HL-60 (cell line): ENCODE data around the gene SHANK3.

Source experiments
- DNase-seq, 2 experiments: peaks; one replicate each; pipeline ENCODE4 v3.0.0-alpha.2; 2010 to 2020; ENCODE audit warnings: low read depth in 1 of 2, low spot score in 1 of 2
- H3K27ac ChIP-seq: fragments of 250-450 bp; sonication (Bioruptor Pico); replicated peaks from 2 replicates; pipeline ENCODE4 v1.5.1; 2020; ENCODE audit warnings: mild to moderate bottlenecking, moderate library complexity
- H3K27me3 ChIP-seq: fragments of 250-450 bp; sonication (Bioruptor Pico); 2 replicates; pipeline ENCODE4 v1.5.1; 2021; ENCODE audit warnings: mild to moderate bottlenecking, moderate library complexity; ENCODE audit not compliant: insufficient read depth, poor library complexity, severe bottlenecking
- H3K4me3 ChIP-seq: replicated peaks from 2 replicates; pipeline ENCODE4 v1.5.1; 2011; ENCODE audit warnings: mild to moderate bottlenecking, control low read depth, low read length; ENCODE audit not compliant: insufficient read depth
- GABPA ChIP-seq: IDR thresholded peaks from 2 replicates; pipeline ENCODE4 v1.6.1; 2012; ENCODE audit warnings: low read depth
- POLR2AphosphoS5 ChIP-seq: IDR thresholded peaks from 2 replicates; pipeline ENCODE4 v1.6.1; 2012; ENCODE audit warnings: low read depth
- SPI1 ChIP-seq: IDR thresholded peaks from 2 replicates; pipeline ENCODE4 v1.6.1; 2012; ENCODE audit warnings: low read depth, mild to moderate bottlenecking, borderline replicate concordance
- TF ChIP-seq, protein P1 (sequence below): IDR thresholded peaks from 2 replicates; pipeline ENCODE4 v1.6.1; 2012; ENCODE audit warnings: low read depth; ENCODE audit not compliant: insufficient replicate concordance
- TF ChIP-seq, protein P2 (sequence below): IDR thresholded peaks from one replicate; pipeline ENCODE4 v1.5.1; 2011; ENCODE audit warnings: low read length, control low read depth, inconsistent platforms; ENCODE audit not compliant: insufficient read depth

SHANK3 gene

DNA sequence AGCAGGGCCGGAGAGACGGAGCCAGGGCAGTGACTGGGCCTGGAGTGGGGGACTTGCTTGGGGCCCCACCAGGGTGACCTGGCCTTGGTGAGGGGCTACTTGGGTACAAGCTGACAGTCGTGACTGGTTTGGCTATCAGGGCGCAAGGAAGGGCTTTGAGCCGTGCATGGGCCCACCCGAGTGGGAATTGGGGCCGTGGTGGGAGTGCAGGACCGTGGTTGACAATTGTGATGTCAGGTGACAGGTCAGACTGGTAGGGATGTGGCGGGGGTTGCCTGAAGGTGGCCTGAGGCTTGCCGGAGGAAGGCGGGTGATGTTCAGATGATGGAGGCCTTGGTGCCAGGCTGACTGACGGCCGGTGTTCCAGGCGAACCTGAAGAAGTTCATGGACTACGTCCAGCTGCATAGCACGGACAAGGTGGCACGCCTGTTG, 5.6 kb downstream of the SHANK3 start:
- Histone ChIP-seq H3K27ac (no peak overlapping the region), H3K27me3 (peaks cover 19% of the 10 kb centered on the region), H3K4me3 (no peak overlapping the region)
- TF ChIP-seq POLR2AphosphoS5 = no peak
- TF ChIP-seq, protein P1, sequence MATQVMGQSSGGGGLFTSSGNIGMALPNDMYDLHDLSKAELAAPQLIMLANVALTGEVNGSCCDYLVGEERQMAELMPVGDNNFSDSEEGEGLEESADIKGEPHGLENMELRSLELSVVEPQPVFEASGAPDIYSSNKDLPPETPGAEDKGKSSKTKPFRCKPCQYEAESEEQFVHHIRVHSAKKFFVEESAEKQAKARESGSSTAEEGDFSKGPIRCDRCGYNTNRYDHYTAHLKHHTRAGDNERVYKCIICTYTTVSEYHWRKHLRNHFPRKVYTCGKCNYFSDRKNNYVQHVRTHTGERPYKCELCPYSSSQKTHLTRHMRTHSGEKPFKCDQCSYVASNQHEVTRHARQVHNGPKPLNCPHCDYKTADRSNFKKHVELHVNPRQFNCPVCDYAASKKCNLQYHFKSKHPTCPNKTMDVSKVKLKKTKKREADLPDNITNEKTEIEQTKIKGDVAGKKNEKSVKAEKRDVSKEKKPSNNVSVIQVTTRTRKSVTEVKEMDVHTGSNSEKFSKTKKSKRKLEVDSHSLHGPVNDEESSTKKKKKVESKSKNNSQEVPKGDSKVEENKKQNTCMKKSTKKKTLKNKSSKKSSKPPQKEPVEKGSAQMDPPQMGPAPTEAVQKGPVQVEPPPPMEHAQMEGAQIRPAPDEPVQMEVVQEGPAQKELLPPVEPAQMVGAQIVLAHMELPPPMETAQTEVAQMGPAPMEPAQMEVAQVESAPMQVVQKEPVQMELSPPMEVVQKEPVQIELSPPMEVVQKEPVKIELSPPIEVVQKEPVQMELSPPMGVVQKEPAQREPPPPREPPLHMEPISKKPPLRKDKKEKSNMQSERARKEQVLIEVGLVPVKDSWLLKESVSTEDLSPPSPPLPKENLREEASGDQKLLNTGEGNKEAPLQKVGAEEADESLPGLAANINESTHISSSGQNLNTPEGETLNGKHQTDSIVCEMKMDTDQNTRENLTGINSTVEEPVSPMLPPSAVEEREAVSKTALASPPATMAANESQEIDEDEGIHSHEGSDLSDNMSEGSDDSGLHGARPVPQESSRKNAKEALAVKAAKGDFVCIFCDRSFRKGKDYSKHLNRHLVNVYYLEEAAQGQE = no peak
- no peak for TF ChIP-seq GABPA
- TF ChIP-seq, protein P2, sequence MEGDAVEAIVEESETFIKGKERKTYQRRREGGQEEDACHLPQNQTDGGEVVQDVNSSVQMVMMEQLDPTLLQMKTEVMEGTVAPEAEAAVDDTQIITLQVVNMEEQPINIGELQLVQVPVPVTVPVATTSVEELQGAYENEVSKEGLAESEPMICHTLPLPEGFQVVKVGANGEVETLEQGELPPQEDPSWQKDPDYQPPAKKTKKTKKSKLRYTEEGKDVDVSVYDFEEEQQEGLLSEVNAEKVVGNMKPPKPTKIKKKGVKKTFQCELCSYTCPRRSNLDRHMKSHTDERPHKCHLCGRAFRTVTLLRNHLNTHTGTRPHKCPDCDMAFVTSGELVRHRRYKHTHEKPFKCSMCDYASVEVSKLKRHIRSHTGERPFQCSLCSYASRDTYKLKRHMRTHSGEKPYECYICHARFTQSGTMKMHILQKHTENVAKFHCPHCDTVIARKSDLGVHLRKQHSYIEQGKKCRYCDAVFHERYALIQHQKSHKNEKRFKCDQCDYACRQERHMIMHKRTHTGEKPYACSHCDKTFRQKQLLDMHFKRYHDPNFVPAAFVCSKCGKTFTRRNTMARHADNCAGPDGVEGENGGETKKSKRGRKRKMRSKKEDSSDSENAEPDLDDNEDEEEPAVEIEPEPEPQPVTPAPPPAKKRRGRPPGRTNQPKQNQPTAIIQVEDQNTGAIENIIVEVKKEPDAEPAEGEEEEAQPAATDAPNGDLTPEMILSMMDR = no peak
- TF ChIP-seq SPI1 = no peak
- DNase-seq = no peak

DNA sequence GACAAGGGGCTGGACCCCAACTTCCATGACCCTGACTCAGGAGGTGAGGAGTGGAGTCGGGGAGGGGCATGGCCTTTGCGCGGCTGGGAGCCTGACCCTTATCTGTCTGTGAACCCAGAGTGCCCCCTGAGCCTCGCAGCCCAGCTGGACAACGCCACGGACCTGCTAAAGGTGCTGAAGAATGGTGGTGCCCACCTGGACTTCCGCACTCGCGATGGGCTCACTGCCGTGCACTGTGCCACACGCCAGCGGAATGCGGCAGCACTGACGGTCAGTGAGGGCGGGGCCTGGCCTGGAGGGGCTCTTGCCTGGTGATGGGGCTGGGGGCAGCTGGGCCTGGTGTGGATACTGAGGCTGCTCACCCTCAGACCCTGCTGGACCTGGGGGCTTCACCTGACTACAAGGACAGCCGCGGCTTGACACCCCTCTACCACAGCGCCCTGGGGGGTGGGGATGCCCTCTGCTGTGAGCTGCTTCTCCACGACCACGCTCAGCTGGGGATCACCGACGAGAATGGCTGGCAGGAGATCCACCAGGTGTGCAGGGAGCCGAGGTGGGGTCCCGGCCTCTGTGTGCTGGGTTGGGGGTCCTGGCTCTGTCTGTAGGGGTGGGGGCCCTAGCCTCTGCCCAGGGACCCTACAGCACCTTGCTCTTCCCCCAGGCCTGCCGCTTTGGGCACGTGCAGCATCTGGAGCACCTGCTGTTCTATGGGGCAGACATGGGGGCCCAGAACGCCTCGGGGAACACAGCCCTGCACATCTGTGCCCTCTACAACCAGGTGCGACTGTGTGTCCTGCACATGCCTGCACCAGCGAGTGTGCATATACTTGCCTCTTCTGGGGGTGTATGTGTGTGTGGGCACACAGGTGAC, 6.3 kb downstream of the SHANK3 start:
- Histone ChIP-seq H3K27ac (no peak overlapping the region), H3K4me3 (no peak overlapping the region), H3K27me3 (peaks cover 12% of the 10 kb centered on the region)
- no peak for TF ChIP-seq SPI1
- no peak for TF ChIP-seq POLR2AphosphoS5
- TF ChIP-seq, protein P1 = no peak
- TF ChIP-seq, protein P2 = no peak
- TF ChIP-seq GABPA = no peak
- no peak for DNase-seq

DNA sequence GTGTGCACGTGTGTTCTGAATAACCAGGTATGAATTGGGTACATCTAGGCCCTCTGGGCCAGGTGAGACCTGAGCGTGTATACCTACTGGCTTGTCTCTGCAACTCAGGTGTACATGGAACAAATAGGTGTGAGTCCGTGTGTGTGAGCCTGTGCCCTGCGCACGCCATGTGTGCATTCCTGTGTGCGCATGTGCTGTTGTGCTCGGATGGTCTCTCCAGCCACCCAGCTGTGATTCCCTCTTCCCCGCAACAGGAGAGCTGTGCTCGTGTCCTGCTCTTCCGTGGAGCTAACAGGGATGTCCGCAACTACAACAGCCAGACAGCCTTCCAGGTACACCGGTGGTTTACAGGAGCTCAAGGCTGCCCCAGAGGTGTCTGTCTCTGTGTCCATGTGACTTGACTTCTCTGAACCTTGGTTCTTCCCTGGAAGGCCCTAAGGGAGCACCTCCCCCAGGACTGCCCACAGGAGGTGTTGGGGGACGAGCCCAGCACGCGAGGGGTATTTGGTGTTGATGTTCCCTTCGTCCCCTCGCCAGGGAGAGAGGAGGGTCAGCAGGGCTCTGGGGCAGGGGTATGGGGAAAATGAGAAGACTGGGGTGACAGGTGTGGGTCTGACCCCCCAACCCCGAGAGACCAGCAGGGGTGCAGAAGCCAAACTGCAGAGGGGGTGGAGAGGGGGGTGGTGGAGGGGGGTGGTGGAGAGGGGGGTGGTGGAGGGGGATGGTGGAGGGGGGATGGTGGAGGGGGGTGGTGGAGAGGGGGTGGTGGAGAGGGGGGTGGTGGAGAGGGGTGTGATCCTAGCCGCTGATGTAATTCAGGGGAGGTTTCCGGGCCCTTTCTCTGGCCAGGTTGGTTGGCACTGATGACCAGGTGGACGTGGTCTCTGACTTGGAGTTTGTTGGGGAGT, 10.7 kb downstream of the SHANK3 start:
- TF ChIP-seq POLR2AphosphoS5 (no peak), SPI1 (no peak)
- TF ChIP-seq, protein P2 = no peak
- no peak overlapping the region for H3K27ac ChIP-seq
- H3K27me3 ChIP-seq = no peaks in the 10 kb centered on the region
- H3K4me3 ChIP-seq = no peak overlapping the region
- DNase-seq = no peak
